Neural progenitor cell (in vitro differentiated cells): ENCODE results near the gene RHOBTB3.

Source experiments
- EZH2 ChIP-seq: fragments of 200-600 bp; sonication (generic); IDR thresholded peaks from 2 replicates; pipeline ENCODE4 v1.6.1; 2017; ENCODE audit warnings: antibody characterized with exemption, mild to moderate bottlenecking, moderate library complexity
- EZH2phosphoT487 ChIP-seq: fragments of 200-600 bp; sonication (generic); IDR thresholded peaks from 2 replicates; pipeline ENCODE4 v1.6.1; 2017; ENCODE audit warnings: antibody characterized with exemption
- TF ChIP-seq, protein P1 (sequence below): fragments of 200-600 bp; sonication (generic); IDR thresholded peaks from 2 replicates; pipeline ENCODE4 v1.5.1; 2017; ENCODE audit warnings: antibody characterized with exemption, mild to moderate bottlenecking

DNA sequence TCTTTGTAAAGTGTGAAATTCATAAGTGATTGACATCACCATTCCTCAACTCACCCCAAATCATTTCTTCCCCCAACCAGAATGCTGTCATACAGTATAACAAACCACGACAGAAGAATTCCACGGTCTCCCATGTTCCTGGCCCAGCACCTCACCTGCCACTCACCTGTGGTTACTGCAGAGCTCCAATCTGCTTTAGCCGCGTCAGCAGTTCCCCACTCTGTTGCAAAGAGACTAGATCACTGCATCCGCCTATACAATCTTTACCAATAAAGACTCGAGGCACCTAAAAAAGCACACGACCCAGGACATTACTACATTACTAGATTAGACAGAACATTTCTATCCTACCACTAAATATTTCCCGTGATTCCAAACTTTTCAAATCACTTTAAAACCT is 85.2 kb downstream of the RHOBTB3 start:
- TF ChIP-seq, protein P1, sequence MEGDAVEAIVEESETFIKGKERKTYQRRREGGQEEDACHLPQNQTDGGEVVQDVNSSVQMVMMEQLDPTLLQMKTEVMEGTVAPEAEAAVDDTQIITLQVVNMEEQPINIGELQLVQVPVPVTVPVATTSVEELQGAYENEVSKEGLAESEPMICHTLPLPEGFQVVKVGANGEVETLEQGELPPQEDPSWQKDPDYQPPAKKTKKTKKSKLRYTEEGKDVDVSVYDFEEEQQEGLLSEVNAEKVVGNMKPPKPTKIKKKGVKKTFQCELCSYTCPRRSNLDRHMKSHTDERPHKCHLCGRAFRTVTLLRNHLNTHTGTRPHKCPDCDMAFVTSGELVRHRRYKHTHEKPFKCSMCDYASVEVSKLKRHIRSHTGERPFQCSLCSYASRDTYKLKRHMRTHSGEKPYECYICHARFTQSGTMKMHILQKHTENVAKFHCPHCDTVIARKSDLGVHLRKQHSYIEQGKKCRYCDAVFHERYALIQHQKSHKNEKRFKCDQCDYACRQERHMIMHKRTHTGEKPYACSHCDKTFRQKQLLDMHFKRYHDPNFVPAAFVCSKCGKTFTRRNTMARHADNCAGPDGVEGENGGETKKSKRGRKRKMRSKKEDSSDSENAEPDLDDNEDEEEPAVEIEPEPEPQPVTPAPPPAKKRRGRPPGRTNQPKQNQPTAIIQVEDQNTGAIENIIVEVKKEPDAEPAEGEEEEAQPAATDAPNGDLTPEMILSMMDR, result no peak
- TF ChIP-seq EZH2 (no peak), EZH2phosphoT487 (no peak)
